Upper lobe of left lung (tissue), 4 donors: Measurements from ENCODE around the gene TAP2.

Experiments used
- CTCF ChIP-seq, 6 experiments: fragments of 450-650 bp in 4 of 6; fragments of 200-600 bp in 2 of 6; sonication (generic) in 2 of 6; IDR thresholded peaks; one replicate each; pipeline ENCODE4 v1.5.1; 2016 to 2019; ENCODE audit warnings: antibody characterized with exemption in 6 of 6
- POLR2A ChIP-seq, 4 donors: fragments of 450-650 bp; IDR thresholded peaks; one replicate each; pipeline ENCODE4 v1.5.1; 2016 to 2017; ENCODE audit warnings: antibody characterized with exemption in 4 of 4, mild to moderate bottlenecking in 2 of 4
- POLR2AphosphoS5 ChIP-seq, 2 donors: sonication (generic); formaldehyde crosslinking; IDR thresholded peaks; one replicate each; pipeline ENCODE4 v1.5.1; 2017; ENCODE audit warnings: antibody characterized with exemption in 2 of 2

- TF ChIP-seq CTCF (IDR thresholded peaks at IDR 0.05), result no peak
- no peak for TF ChIP-seq POLR2AphosphoS5 (IDR thresholded peaks at IDR 0.05)
- no peak for TF ChIP-seq POLR2A (IDR thresholded peaks at IDR 0.05)
Measured at GRCh38 chr6:32882879-32883250, 44.3 kb upstream of the TAP2 start.
